H1 (cell line): Measurements from ENCODE around the gene C10orf95. TPM values are rescaled to one million over a fixed set of nuclear protein-coding genes. Genes with fewer than 3 reads are reported as not detected.

Experiments
- CHD1 ChIP-seq: IDR thresholded peaks from 2 replicates; pipeline ENCODE4 v1.6.1; 2012; ENCODE audit warnings: low read depth, low read length, improper control_type of control experiment
- KDM5A ChIP-seq: fragments of 200-600 bp; IDR thresholded peaks from 2 replicates; pipeline ENCODE4 v1.7.1; 2012; ENCODE audit warnings: mild to moderate bottlenecking, low read length, inconsistent platforms, mixed read lengths
- RFX5 ChIP-seq: IDR thresholded peaks from 2 replicates; pipeline ENCODE4 v1.6.1; 2011; ENCODE audit warnings: low read depth, low read length, improper control_type of control experiment, borderline replicate concordance
- TEAD4 ChIP-seq: IDR thresholded peaks from 2 replicates; pipeline ENCODE4 v1.6.1; 2012; ENCODE audit warnings: low read depth, low read length, inconsistent platforms, mixed read lengths
- polyA plus RNA-seq, 7 experiments: library from polyadenylated mRNA; depleted of rRNA in 3 of 7; stranded (reverse) in 5 of 7; unstranded in 2 of 7; fragments of >200 nt in 5 of 7; fragments of 200-250 nt in 2 of 7; gene quantifications; 1 replicate in 5 of 7; 2 replicates in 1 of 7; 4 replicates in 1 of 7; pipeline versions ENCODE4 v1.2.1 to v1.2.3, GENCODE V29; 2011 to 2013; ENCODE audit warnings: missing spikeins in 2 of 7, mixed read lengths in 2 of 7
- total RNA-seq: library from RNA; stranded (reverse); fragmentation: NEBNext Ultra II Directional; extraction: Animal tissue kit (Norgen Biotek cat#: 25700); gene quantifications from 2 replicates; pipeline ENCODE4 v1.2.1, GENCODE V29; 2021
- TF ChIP-seq, protein P1 (sequence below): IDR thresholded peaks from 2 replicates; pipeline ENCODE4 v1.6.1; 2011; ENCODE audit warnings: low read depth, mild to moderate bottlenecking, low read length; ENCODE audit not compliant: insufficient read depth
- TF ChIP-seq, protein P2 (sequence below): IDR thresholded peaks from 2 replicates; pipeline ENCODE4 v1.6.1; 2012; ENCODE audit warnings: inconsistent platforms

C10orf95 gene
- total and polyA plus RNA-seq, 2 of the 8 experiments (the other 6 are each of a cell fraction or from before 2014, with no cell fraction given) = 0.34 to 0.48 TPM

DNA sequence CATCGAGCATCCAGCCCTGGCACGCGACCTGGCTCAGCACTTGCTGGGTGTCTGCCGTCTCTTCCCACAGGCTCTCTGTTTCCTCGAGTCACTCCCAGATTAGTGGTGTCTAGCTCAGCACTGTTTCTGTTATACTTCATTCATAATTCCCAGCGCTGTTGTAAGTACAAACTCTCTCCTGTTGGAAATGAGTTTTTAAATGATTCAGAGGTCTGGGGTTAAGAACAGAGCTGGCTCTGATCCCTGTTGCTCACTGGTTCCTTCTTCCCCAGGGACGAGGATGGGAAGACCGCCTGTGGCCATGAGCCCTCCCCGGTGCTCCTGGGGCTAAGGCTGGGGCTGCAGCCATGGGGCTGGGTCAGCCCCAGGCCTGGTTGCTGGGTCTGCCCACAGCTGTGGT is 17.3 kb upstream of the C10orf95 start (continued):
- TF ChIP-seq, protein P1, sequence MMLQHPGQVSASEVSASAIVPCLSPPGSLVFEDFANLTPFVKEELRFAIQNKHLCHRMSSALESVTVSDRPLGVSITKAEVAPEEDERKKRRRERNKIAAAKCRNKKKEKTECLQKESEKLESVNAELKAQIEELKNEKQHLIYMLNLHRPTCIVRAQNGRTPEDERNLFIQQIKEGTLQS = no peak
- TF ChIP-seq TEAD4 = no peak
- TF ChIP-seq, protein P2, sequence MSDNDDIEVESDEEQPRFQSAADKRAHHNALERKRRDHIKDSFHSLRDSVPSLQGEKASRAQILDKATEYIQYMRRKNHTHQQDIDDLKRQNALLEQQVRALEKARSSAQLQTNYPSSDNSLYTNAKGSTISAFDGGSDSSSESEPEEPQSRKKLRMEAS = no peak
- TF ChIP-seq RFX5 = no peak
- TF ChIP-seq KDM5A = no peak
- TF ChIP-seq CHD1 = no peak
